ENCODE results near the gene AK2.

The AK2 gene

GRCh38 chr1:33010932-33011731 lies 25.6 kb downstream of the AK2 start:
- no peak for ATAC-seq (ENCODE audit: low read depth)
- H3K36me3 ChIP-seq (ENCODE audit: low read depth), result peaks cover 79% of the 10 kb centered on the region
- H3K9me3 ChIP-seq (ENCODE audit: severe bottlenecking), result no peaks in the 10 kb centered on the region
- TF ChIP-seq CTCF (IDR thresholded peaks at IDR 0.05; ENCODE audit: poor library complexity, severe bottlenecking), result no peak
- H3K4me1 ChIP-seq (ENCODE audit: insufficient read depth, poor library complexity, severe bottlenecking), result peaks cover 18% of the 10 kb centered on the region
- DNase-seq (ENCODE audit: low spot score), result no peak
- no peak overlapping the region for H3K27ac ChIP-seq (ENCODE audit: poor library complexity, severe bottlenecking)
- no peak overlapping the region for H3K4me3 ChIP-seq (ENCODE audit: severe bottlenecking)
- H3K27me3 ChIP-seq (ENCODE audit: insufficient read depth, poor library complexity, severe bottlenecking), result no peaks in the 10 kb centered on the region

GRCh38 chr1:33009561-33009960 lies 27.1 kb downstream of the AK2 start:
- Histone ChIP-seq H3K4me1 (ENCODE audit: insufficient read depth, poor library complexity, severe bottlenecking) (peaks cover 28% of the 10 kb centered on the region), H3K27ac (ENCODE audit: poor library complexity, severe bottlenecking) (peak overlapping the region; percentile 73), H3K27me3 (ENCODE audit: insufficient read depth, poor library complexity, severe bottlenecking) (no peaks in the 10 kb centered on the region), H3K36me3 (ENCODE audit: low read depth) (peaks cover 63% of the 10 kb centered on the region), H3K9me3 (ENCODE audit: severe bottlenecking) (no peaks in the 10 kb centered on the region), H3K4me3 (ENCODE audit: severe bottlenecking) (no peak overlapping the region)
- no peak for DNase-seq (ENCODE audit: low spot score)
- no peak for ATAC-seq (ENCODE audit: low read depth)
- TF ChIP-seq CTCF (IDR thresholded peaks at IDR 0.05; ENCODE audit: poor library complexity, severe bottlenecking), result no peak

- Histone ChIP-seq H3K4me3 (ENCODE audit: severe bottlenecking) (no peak overlapping the region), H3K27ac (ENCODE audit: poor library complexity, severe bottlenecking) (peak overlapping the region; percentile 73), H3K27me3 (ENCODE audit: insufficient read depth, poor library complexity, severe bottlenecking) (no peaks in the 10 kb centered on the region), H3K4me1 (ENCODE audit: insufficient read depth, poor library complexity, severe bottlenecking) (peaks cover 40% of the 10 kb centered on the region), H3K9me3 (ENCODE audit: severe bottlenecking) (no peaks in the 10 kb centered on the region), H3K36me3 (ENCODE audit: low read depth) (peaks cover 50% of the 10 kb centered on the region)
- ATAC-seq (ENCODE audit: low read depth) (peak; percentile 11; the same call in 2 of the 3 replicates), DNase-seq (ENCODE audit: low spot score) (no peak)
- TF ChIP-seq CTCF (IDR thresholded peaks at IDR 0.05; ENCODE audit: poor library complexity, severe bottlenecking), result no peak
Measured at GRCh38 chr1:33008051-33008914, 28.4 kb downstream of the AK2 start.

DNA sequence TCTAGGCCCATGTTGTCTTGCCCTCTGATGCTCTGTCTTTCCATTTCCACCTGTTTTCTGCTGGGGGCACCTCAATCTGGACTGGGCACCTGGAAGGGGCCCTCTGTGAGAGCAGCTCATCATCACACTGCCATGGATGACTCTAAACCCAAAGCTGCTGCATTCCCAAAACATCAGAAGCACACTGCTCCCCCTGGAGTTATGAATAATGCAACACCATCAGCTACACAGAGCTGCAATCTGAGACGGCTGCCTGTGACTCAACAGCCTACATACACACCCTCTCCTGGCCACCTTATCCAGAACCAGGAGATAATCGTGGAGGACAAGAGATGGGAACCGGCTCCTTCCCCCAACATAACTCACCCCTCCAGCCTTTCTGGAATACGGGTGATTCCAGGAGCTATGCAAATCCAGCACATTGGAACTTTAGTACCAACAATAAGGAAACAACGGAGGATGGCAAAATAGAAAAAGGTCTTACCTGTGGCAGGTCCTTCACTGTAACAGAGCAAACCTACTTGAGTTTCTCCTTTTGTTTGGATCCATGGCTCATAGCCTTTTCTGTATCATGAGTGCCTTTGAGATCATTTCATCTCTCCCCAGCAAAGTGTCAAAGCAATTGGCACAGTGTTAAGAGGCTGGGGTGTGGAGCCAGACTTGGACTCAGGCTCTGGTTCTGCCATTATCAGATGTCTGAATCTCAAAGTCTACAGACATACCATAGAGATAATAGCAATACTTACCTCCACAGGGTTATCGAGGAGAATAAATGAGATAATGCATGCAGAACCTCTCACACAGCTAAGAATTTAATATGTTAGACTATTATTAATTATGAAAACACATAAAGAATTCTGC lies 29.3 kb downstream of the AK2 start:
- Histone ChIP-seq H3K36me3 (ENCODE audit: low read depth) (peaks cover 42% of the 10 kb centered on the region), H3K27ac (ENCODE audit: poor library complexity, severe bottlenecking) (peak overlapping the region; percentile 73), H3K9me3 (ENCODE audit: severe bottlenecking) (no peaks in the 10 kb centered on the region), H3K4me3 (ENCODE audit: severe bottlenecking) (no peak overlapping the region), H3K27me3 (ENCODE audit: insufficient read depth, poor library complexity, severe bottlenecking) (no peaks in the 10 kb centered on the region), H3K4me1 (ENCODE audit: insufficient read depth, poor library complexity, severe bottlenecking) (peaks cover 44% of the 10 kb centered on the region)
- TF ChIP-seq CTCF (IDR thresholded peaks at IDR 0.05; ENCODE audit: poor library complexity, severe bottlenecking), result peak; percentile 85
- DNase-seq (ENCODE audit: low spot score), result peak; percentile 76
- ATAC-seq (ENCODE audit: low read depth), result peak; percentile 91
